GM18517 (cell line): ENCODE results near the gene KLHL18.
"Not testable (repeated sequence)": the region's sequence is repeated elsewhere in the genome, so short reads cannot be mapped to it uniquely, and the experiment has no call there.

Experiments used
- ATAC-seq: cut with Tn5 transposase; IDR thresholded peaks from one replicate; pipeline ENCODE4 v1.9.1; 2021; ENCODE audit warnings: mild to moderate bottlenecking, moderate library complexity; ENCODE audit not compliant: unreplicated experiment

Gene KLHL18

DNA sequence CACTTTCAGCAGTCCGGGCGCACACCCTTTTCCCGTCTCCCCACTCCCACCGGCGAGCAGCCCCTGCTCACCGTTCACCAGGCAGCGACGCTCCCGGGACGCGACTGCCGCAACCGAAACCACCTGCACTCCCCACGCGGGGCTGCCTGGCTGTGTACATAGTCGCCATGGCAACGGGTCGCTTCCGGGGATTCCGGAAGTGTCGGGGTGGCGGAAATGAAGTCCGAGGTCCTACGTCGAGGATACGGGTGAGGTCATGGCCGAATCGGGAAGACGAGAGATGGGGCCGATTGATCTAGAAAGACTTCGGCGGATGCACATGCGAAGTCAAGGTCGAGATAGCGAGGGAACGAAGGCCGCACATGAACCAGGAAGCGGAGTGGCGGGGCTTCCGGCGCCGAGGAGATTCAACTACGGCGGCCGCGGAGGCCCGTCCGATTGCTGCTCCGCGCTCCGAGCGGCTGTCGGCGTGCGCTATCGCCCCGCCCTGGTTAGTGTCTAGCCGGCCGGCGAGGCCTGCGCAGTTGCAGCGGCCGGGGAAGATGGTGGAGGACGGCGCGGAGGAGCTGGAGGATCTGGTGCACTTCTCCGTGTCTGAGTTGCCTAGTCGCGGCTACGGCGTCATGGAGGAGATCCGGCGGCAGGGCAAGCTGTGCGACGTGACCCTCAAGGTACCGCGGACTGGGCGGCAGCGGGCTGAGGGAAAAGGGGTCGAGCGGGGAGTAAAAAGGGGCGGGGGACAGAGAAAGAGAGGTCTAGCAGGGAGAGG is at the start of gene KLHL18, which contains the start of gene KIF9:
TSS of gene KLHL18 (plus strand) at position 521 of the 769 bp plus-strand sequence. CDS start at position 543, 22 bp downstream.
TSS of gene KIF9 (minus strand) at position 376 of the 769 bp plus-strand sequence. CDS start 5,425 bp downstream, outside the sequence.
- peak; percentile 77 for ATAC-seq

- no peak for ATAC-seq
Observed at GRCh38 chr3:47238017-47238416, 44.7 kb upstream of the KLHL18 start.

- no peak for ATAC-seq
Observed at GRCh38 chr3:47239929-47240328, 42.8 kb upstream of the KLHL18 start.

GRCh38 chr3:47243419-47244147 is 39.2 kb upstream of the KLHL18 start:
- ATAC-seq: no peak

- ATAC-seq: no peak
Observed at GRCh38 chr3:47244531-47245100, 38.1 kb upstream of the KLHL18 start.

GRCh38 chr3:47245271-47245670 is 37.5 kb upstream of the KLHL18 start:
- ATAC-seq: no peak

DNA sequence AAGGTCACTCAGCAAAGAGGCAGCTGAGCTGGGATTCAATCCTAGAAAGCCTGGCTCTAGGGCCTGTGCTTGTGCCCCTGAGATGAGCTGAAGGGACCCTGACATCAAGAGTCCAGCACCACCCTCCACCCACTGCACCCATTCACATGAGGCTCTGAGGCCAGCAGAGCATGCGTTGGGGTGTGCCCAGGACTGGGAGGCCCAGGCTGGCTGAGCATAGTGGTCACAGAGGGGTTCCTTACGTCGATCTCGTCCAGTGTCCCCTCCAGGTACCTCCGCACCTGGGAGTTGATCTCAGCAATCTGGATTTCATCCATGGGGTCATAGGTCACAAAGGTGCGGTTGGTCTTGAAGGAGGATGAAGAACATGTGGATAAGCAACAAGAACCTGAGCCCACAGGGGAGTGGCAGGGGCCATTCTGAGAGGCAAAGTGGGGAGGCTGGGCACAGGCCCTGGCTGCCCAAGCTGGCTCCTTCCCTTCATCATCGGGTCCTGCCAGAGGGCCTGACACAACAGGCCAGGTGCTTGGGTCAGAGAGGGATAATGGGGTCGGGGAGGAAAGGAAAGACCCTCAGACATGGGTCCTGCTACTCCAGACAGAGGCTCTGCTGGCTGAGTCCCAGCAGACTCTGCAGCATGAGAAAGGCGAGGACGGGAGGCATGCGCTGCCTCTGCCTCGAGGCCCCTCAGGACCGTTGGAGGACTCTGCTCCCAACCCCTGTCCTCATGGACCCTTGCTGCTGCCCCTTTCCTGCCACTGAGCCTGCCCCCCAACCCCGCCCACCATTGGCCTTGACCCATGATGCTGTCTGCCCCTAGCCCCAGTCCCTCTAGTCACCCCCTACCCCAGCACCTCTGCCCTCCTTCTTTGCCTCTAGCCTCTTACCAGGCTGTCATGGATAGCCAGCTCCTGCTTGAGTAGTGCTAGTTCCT is 35.3 kb upstream of the KLHL18 start:
- no peak for ATAC-seq

- no peak for ATAC-seq
Observed at GRCh38 chr3:47250309-47251060, 32.3 kb upstream of the KLHL18 start.

DNA sequence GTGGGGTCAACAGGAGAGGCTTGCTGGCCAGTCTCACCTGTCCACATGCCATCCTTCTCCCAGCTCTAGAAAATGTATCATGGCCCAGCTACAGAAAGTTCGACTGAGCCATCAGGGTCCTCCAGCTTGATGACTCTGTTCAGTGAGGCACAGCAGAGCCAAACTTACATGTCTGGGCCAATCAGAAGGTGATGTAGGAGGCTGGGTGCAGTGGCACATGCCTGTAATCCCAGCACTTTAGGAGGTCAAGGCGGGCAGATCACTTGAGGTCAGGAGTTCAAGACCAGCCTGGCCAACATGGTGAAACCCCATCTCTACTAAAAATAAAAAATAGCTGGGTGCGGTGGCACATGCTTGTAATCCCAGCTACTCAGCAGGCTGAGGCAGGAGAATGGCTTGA is 31.7 kb upstream of the KLHL18 start:
- not testable (repeated sequence) for ATAC-seq

DNA sequence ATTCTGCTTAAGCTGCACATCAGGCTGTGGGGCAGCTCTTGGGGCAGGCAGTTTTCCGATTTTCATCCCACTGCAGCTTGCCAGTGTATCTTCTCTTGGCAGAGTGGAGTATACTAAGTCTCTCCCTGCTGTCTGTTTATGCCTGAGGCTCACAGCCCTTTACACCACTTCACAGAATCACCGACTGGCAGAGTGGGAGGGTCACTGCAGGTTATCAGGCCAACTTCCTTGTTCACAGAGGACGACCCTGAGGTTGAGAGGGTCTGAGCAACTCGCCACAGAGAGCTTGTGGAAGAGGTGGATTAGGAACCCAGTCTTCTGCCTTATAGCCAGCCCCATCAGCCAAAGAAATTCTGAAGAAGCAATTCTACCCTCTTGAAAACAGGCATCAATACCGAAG is 31.1 kb upstream of the KLHL18 start:
- no peak for ATAC-seq

GRCh38 chr3:47256331-47256730 is 26.4 kb upstream of the KLHL18 start:
- not testable (repeated sequence) for ATAC-seq

DNA sequence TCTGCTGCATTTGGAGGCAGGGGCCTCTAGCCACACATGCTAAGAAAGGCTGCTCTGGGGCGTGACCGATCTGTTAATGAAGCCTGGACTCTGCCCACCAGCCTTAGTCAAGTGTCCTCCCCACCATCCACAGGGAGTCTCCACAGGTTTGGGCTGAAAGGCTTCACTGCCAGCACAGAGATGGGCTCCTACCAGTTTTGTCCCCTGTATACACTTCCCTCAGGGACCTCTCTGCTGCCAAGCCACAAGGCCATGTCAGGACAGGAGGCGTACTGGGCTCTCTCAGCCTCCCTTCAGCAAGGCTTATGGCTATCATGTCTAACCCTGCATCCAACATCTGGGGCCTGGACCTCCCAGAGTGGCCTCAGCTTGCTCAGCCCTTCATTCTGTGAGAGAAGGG is 23.6 kb upstream of the KLHL18 start:
- ATAC-seq: no peak

GRCh38 chr3:47260605-47261004 is 22.1 kb upstream of the KLHL18 start:
- ATAC-seq: no peak

GRCh38 chr3:47261301-47261700 is 21.4 kb upstream of the KLHL18 start:
- no peak for ATAC-seq

- ATAC-seq: no peak
Observed at GRCh38 chr3:47265008-47265407, 17.7 kb upstream of the KLHL18 start.

GRCh38 chr3:47265725-47266428 is 16.9 kb upstream of the KLHL18 start:
- no peak for ATAC-seq

DNA sequence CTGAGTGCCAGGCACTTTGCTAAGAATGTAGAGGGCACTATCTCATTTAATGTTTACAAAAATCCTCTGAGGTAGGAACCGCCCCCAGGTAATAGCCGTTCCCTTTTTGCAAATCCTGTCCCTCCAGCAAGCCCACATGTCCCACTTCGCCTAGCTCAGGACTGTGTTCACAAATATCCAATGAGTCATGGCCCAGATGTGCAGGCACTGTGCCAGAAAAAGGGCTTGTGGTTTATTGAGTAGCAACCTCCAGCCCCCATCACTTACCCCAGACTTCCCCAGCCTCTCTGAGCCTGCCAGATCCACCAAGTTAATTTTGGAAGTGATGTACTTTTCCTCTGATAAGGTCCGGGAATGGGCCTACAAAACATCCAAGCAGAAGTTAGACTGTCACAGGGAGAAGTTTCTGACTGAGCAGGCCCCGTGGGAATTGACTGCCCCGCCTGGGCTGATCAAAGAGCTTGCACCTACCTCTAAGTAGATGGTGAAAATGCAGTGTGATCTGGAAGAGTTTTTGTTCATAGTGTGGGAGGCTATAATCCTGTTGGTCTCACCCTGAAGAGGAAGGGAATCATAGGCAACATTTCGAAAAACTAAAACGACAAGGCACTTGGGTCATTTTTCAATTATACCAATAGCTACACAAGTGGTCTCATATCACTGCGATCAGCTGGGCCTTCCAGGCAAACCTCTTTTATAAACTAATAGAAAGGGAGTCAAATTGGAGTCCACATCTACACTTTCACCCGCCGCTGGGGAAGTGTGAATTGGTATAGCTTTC is 15.8 kb upstream of the KLHL18 start:
- ATAC-seq: no peak

DNA sequence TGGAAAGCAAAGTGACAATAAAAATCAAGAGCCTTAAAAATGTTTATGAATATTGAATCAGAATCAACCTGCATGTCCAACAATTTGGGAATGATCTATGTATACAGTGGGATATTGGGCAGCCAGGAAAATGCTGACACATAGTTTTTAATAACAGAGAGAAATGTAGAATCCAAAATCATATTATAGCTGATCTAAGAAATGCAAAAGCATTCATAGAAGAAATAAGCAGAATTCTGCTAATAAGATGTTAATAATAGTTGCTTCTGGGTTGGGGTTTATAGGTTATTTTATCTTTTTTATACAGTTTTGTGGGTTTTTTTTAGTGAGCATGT is 15.3 kb upstream of the KLHL18 start:
- ATAC-seq: no peak

- no peak for ATAC-seq
Observed at GRCh38 chr3:47270526-47270925, 12.2 kb upstream of the KLHL18 start.
